HG02623 (cell line): ENCODE data around the gene LGALS3BP.

Experiments
- ATAC-seq: cut with Tn5 transposase; IDR thresholded peaks from one replicate; pipeline ENCODE4 v1.9.1; 2021; ENCODE audit warnings: moderate library complexity; ENCODE audit not compliant: unreplicated experiment

The LGALS3BP gene

GRCh38 chr17:78922816-78923498 lies 56.8 kb downstream of the LGALS3BP start:
- no peak for ATAC-seq

- ATAC-seq: no peak
Observed at GRCh38 chr17:78921437-78921971, 58.2 kb downstream of the LGALS3BP start.
